GM15510 (cell line): ENCODE data around the gene EPS15.

Experiments used
- POLR2A ChIP-seq: IDR thresholded peaks from 3 replicates; pipeline ENCODE4 v1.6.1; 2011; ENCODE audit warnings: borderline replicate concordance; ENCODE audit not compliant: insufficient read length; ENCODE audit errors: extremely low read depth

The EPS15 gene

DNA sequence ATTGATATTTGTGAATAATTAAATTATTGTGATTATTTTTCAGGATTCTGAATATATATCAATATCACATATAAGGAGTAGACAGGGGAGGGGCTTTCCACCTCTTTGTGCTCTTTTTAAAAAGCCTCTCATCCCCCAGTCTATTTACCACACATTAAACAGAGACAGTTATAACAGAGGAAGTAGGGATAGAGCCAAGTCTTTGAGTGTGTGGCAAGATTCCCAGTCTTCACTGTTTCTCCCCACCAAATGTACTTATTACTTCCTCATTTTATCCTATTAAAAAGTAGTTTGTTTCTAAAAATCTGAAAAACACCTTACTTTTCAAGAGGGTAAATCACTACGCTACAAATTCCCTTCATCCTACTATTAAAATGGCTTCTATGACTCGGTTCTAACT is 46.7 kb downstream of the EPS15 start:
- TF ChIP-seq POLR2A = no peak

DNA sequence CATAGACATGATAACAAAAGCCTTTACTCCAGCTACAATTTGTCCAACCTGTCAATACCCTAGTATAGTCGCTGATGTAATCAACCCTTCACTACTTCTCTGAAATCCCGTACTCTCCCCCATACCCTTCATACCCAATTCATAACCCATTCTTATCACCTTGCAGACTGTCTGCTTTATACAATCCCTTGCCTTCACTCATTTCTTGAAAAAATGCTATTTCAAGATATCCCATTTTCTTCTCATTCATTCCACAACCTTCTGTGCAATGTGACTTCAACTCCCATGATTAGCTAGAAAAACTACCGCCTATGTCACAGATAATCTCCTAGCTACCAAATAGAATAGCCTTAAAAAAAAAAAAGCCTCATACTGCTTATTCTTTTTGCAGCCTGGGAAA is 49.5 kb downstream of the EPS15 start:
- TF ChIP-seq POLR2A = no peak

DNA sequence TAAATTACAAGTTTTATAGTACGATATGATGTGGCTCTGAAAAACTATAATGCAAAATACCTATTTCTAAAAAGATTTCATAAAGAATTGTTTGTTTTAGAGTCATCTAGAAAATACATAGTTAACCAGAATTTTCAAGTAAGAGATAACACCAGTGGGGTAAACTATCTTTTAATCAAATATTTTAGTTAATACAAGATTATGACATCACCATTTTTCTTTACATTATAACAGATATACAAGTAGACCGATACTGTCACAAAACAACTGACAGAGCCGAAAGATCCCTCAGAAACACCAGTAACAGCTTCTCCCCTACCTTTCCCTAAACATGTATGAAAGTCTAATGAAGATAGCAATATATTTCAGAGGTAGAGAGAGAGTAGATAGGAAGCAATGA is 54.2 kb downstream of the EPS15 start:
- no peak for TF ChIP-seq POLR2A

DNA sequence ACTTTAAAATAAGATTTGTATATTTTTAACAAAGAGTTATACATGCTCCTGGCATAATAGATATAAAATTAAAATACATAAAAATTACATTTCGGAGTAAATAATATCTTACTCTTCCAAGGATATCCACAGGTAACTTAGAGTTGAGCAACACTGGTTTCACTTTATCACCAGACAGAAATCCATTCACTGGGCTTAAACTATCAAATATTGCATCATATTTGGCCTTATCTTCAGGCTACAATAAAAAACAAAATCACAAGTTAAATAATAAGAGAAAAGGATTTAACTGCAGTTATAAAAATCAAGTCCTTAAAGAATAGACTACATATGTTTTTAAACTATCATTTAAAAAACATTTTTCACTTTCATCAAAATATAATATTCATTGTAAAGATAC is 55.5 kb downstream of the EPS15 start:
- TF ChIP-seq POLR2A = no peak

DNA sequence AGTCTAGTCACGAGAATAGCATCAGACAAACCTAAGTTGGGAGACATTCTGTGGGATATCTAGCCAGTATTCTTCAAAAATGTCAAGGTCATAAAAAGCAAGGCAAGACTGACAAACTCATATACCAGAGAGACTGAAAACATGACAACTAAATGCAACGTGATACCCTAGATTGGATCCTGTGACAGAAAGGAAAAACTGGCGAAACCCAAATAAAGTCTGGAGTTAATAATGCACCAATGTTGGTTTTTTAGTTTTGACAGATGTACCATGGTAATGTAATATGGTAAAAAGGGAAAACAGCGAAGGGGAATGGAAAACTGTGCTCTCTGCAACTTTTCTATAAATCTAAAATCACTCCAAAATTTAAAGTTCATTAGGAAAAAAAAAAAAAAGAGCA is 64.5 kb downstream of the EPS15 start:
- TF ChIP-seq POLR2A = no peak

DNA sequence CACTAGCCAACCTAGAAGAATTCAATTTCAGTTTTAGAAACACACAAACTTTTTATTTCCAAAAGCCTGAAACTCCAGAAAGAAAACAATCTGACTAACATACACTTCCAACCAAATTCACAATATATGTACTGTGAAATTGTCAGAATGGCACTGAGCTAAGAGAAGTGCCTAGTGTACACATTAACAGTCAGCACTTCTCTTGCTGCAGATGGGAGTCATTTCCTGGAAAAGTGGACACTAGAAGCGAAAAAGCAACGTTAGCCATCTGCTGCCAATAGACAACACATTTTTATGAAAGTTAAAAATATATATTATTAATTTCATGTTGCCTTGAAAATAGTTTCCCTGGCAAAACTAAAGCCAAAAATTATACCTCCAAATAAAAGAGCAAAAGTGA is 66.1 kb downstream of the EPS15 start:
- TF ChIP-seq POLR2A = no peak

DNA sequence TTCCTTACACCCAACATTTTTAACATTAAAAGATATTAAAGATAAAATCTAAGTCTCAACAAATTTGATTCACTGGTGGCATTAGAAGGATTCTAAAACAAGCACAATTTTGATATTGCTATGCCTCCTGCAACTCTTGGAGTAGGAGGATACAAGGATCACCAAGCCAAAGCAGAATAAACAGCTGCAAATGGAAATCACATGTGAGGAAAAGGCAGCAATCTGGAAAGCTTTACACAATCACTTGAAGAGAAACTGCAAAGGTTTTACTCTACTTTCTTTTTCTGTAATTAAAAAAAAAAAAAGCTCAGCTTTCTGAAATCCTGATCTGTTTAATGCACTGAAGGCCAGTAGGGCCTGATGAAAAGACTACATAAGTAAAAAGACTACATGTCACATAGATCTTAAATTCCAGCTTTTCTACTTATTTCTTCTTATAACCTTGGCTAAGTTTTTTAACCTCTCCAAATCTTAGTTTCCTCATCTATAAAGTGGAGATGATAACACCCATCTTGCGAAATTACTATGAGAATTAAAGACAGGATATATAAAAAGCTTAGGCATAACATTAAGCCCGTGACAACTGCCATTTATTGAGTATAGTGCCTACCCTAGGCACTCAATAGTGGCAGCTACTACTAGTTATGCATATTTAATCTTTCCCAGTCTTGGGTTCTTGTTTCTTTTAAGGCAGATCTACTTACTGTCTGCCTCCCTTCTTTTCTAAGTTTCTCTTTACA is 73.5 kb downstream of the EPS15 start:
- no peak for TF ChIP-seq POLR2A

DNA sequence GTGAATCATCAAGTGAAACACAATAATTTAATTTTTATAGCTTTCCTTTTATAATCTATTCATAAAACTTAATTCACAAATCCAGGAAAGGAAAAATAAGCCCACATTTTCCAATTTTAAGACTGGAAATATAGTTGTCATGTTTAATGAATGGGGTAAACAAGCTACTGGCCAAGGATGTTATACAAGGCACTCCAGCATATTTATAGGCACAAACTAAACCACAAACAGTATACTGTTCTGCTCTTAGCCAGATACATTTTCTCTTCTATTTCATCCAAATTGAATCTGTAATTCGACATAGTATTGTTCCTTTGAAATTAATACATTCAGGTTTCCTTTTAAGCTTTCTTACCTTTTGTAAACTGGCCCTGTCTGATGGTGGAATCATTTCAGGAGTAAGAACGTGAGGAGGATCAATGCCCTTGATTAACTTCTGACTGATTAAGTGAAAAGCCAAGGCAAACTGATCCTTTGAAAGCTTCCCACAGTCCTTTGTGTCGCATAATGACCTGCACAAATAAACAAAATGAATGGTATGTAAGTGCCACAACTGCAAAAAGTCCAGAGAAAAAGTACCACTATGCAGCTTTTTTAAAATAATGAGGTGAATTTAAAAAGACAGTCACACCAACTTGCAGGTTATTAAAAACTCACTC is 74.4 kb downstream of the EPS15 start:
- TF ChIP-seq POLR2A = no peak

DNA sequence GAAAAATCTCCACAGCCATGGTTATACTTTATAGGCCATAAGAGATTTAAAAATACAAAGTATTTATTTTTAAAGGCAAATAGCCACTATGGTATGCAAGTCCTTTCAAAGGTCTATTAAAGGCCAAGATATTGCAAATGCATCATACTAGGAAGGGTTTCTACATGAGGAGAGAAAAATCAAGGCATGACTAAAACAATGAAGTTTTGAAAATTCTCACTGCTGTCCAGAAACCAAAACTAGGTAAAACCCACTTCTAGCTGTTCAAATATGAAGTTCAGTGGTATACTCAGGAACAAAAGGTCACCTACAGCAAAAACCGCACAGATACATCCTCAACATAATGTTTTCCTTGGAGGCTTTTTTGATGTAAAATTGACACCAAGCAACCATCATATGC is 75.0 kb downstream of the EPS15 start:
- no peak for TF ChIP-seq POLR2A

DNA sequence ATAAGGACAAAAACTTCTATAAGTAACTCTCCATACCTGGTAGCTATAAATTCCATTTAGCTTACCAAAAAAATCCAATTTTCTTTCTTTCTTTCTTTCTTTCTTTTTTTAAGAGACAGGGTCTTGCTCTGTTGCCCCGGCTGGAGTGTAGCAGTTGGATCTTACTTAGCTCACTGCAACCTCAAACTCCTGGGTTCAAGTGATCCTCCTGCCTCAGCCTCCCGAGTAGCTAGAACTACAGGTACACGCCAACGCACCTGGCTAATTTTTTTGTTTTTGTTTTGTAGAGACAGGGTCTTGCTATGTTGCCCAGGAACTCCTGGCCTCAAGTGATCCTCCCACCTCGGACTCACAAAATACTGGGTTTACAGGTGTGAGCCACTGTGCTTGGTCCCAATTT is 75.5 kb downstream of the EPS15 start:
- TF ChIP-seq POLR2A = no peak

DNA sequence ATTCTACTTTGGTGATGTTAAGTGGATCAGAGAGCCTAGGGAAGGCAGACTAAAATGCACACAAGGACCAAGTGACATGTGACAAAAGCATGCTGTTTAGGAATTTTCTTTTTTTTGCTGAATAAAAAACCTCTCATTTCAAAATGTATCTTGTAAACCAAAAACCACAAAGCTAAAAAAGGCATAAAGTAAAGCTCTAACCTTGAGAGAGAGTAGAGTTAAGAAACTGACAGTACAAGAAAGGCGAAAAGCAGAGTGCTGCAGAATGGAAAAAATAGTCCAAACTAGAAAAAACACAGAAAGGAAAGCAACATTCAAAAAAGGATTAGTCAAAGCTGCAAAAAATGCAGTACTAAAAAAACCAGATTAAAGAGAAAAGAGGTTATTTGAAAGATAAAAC is 76.5 kb downstream of the EPS15 start:
- TF ChIP-seq POLR2A = no peak

DNA sequence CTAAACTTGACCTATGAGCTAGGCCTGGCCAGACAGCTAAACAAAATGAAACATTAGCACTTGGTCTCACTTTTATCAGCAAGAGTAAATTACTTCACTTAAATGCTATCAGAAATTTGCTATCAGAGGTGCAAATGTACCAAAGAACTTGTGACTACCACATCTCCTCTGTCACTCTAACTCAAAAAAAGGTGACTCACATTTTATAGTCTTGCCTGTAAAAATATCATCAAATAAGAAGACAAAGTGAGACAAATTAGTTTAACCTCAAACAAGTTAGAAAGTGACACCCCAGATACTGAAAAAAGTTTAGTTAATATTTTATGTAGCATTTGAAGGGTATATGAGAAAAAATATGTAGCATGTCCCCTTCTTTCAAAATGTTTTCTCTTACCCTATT is 76.9 kb downstream of the EPS15 start:
- no peak for TF ChIP-seq POLR2A

DNA sequence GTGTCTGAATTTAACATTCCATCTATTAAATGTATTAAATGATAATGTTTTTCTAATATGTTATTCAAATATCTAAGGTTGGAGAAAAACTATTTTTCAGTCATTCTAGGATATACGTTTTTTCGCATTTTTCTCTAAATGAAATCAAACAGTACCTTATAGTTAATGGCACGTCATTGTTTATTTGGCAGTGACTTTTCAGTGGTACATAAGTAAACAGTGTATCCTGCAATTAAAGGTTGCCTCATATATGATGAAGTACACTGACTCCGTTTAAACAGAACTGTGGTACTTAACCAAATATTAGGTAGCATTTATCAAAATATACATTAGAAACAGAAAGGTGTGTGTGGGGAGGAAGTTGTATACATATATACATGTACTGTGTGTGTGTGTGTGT is 79.2 kb downstream of the EPS15 start:
- TF ChIP-seq POLR2A = no peak

DNA sequence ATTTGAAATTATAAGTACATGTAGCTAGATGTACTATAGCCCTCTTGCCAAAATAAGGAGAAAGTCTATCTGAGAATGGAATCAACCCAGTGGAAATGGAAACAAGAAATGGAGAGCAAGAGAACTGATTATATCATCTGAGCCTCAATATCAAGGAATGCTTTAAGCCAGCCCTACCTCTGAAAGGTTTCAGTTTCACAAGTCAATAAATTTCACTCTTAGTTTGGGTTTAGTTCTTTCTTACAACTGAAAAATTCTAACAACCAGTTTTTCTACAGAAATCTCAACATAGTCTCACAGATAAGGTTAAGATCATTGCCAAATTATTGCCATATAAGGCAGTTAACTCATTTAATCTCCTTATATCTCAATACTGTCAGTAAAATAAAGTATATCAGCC is 80.0 kb downstream of the EPS15 start:
- no peak for TF ChIP-seq POLR2A

DNA sequence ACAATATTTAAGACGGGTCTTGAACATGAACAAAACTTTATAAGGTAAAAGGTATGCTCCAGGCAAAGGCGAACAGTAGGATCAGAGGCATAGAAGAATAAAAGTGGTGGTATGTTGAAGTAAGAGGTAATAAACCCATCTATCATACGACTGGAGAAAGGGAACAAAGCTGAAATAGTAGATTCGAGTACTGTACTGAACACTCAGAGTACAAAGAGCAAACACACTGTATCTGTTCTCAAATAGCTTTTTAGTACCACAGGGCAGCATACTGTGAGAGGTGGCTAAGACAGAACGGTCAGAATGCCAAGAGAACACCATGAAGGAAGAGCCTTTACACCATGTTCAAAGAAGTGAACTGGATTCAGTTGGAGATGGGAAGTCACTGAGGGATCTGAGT is 83.2 kb downstream of the EPS15 start:
- no peak for TF ChIP-seq POLR2A

DNA sequence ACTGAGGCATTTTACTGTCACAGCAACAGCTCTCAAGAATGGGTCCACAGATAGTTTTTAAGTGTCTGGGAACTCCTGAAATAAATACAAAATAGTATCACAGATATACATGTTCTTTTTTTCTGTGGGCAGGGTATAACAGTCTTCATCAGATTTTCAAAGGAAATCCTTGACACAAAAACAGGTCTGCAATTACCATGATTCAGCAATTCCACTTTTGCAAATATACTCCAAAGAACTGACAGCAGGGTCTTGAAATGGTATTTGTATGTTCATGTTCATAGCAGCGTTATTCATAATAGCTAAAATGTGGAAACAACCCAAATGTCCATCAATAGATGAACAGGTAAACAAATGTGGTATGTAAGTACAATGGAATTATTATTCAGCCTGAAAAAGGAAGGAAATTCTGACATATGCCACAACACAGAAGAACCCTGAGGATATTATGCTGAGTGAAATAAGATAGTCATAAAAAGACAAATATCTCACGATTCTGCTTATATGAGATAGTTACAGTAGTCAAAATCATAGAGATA is 85.0 kb downstream of the EPS15 start:
- TF ChIP-seq POLR2A = no peak
